DOHH2 (cell line): Measurements from ENCODE around the gene GLI1.

Experiments used
- CTCF ChIP-seq: fragments of 200-600 bp; sonication (generic); IDR thresholded peaks from one replicate; pipeline ENCODE4 v1.5.1; 2014; ENCODE audit warnings: antibody characterized with exemption, mild to moderate bottlenecking, low read depth, low read length; ENCODE audit not compliant: poor library complexity, severe bottlenecking
- EZH2phosphoT487 ChIP-seq: fragments of 200-600 bp; sonication (generic); IDR thresholded peaks from 2 replicates; pipeline ENCODE4 v1.6.1; 2017; ENCODE audit warnings: borderline replicate concordance, mild to moderate bottlenecking, antibody characterized with exemption, low read length, moderate library complexity, mixed read lengths

GRCh38 chr12:57462912-57463253 is 3.3 kb downstream of the GLI1 start:
- TF ChIP-seq CTCF: no peak
- TF ChIP-seq EZH2phosphoT487: no peak
